Measurements from ENCODE around the gene ASGR2. TPM values are rescaled to one million over a fixed set of nuclear protein-coding genes. Genes with fewer than 3 reads are reported as not detected.

Gene ASGR2
- total RNA-seq, 4 donors from 2014 or later: 1.0 TPM; not detected in 3

- no peaks in the 10 kb centered on the region for H3K9me3 ChIP-seq
- DNase-seq: peak; percentile 74 to 77
- H3K36me3 ChIP-seq: no peaks in the 10 kb centered on the region
- peaks cover 9 to 20% of the 10 kb centered on the region in 2 donors for H3K4me1 ChIP-seq
- WGBS, 2 donors: 25 to 26% methylated on average over 9 of the region's 9 CpGs
- no peaks in the 10 kb centered on the region for H3K27me3 ChIP-seq
- H3K4me3 ChIP-seq (replicated peaks in 1 of 3): no peak overlapping the region
- no peak overlapping the region for H3K27ac ChIP-seq
- no peak for TF ChIP-seq POLR2A (IDR thresholded peaks at IDR 0.05)
- peak; percentile 77 to 93 (median 88) for TF ChIP-seq CTCF (IDR thresholded peaks at IDR 0.05)
- intact Hi-C loops (cut with DNase I): loop anchor here (2.0 kb wide), 1 partner anchor 86 kb away; no protein-coding TSS in a partner anchor
These were observed 21.8 kb upstream of the ASGR2 start for GRCh38 chr17:7136266-7136877.

GRCh38 chr17:7133916-7134315 lies 19.3 kb upstream of the ASGR2 start:
- peaks cover 3 to 5% of the 10 kb centered on the region in 2 donors for H3K4me1 ChIP-seq
- no peak for TF ChIP-seq CTCF (IDR thresholded peaks at IDR 0.05)
- TF ChIP-seq POLR2A (IDR thresholded peaks at IDR 0.05): no peak
- intact Hi-C loops (cut with DNase I): no loop called here
- H3K27ac ChIP-seq: no peak overlapping the region
- H3K36me3 ChIP-seq: no peaks in the 10 kb centered on the region
- DNase-seq: no peak
- 76 to 83% methylated on average over 16 to 20 of the region's 20 CpGs for WGBS, 2 donors
- no peak overlapping the region for H3K4me3 ChIP-seq (replicated peaks in 1 of 3)
- no peaks in the 10 kb centered on the region for H3K9me3 ChIP-seq
- no peaks in the 10 kb centered on the region for H3K27me3 ChIP-seq

GRCh38 chr17:7133424-7133823 lies 18.8 kb upstream of the ASGR2 start:
- H3K9me3 ChIP-seq: no peaks in the 10 kb centered on the region
- intact Hi-C loops (cut with DNase I): no loop called here
- no peak overlapping the region for H3K27ac ChIP-seq
- no peak overlapping the region for H3K4me3 ChIP-seq (replicated peaks in 1 of 3)
- 25 to 32% methylated on average over 11 to 15 of the region's 19 CpGs for WGBS, 2 donors
- H3K36me3 ChIP-seq: no peaks in the 10 kb centered on the region
- H3K27me3 ChIP-seq: no peaks in the 10 kb centered on the region
- H3K4me1 ChIP-seq: peaks cover 3 to 5% of the 10 kb centered on the region in 2 donors
- TF ChIP-seq POLR2A (IDR thresholded peaks at IDR 0.05) (no peak), CTCF (IDR thresholded peaks at IDR 0.05) (peak in 2 of 6 experiments; percentile 9 to 21)
- DNase-seq: peak; percentile 15 to 40

- no peak overlapping the region for H3K4me3 ChIP-seq (replicated peaks in 1 of 3)
These were observed 18.0 kb upstream of the ASGR2 start for GRCh38 chr17:7132511-7133094.

More at GRCh38 chr17:7132511-7133094, 18.0 kb upstream of the ASGR2 start:
- no peaks in the 10 kb centered on the region for H3K9me3 ChIP-seq
- no peak overlapping the region for H3K27ac ChIP-seq
- H3K27me3 ChIP-seq: no peaks in the 10 kb centered on the region
- DNase-seq: peak in 1 of 2 donors; percentile 11
- 53 to 57% methylated on average over 7 of the region's 7 CpGs for WGBS, 2 donors
- H3K36me3 ChIP-seq: no peaks in the 10 kb centered on the region
- intact Hi-C loops (cut with DNase I): no loop called here
- H3K4me1 ChIP-seq: peaks cover 3 to 5% of the 10 kb centered on the region in 2 donors
- no peak for TF ChIP-seq POLR2A (IDR thresholded peaks at IDR 0.05)
- TF ChIP-seq CTCF (IDR thresholded peaks at IDR 0.05): no peak

Data from thyroid gland (tissue), 4 donors.